Activated CD8-positive, alpha-beta T cell treated with anti-CD3 and anti-CD28 coated beads for 36 hours (primary cell): ENCODE measurements around the gene NOS1. TPM values are rescaled to one million over a fixed set of nuclear protein-coding genes. Genes with fewer than 3 reads are reported as not detected.

Experiments
- total RNA-seq, 2 experiments: library from RNA; stranded (reverse); gene quantifications; one replicate each; pipeline ENCODE4 v1.2.3, GENCODE V29; 2021

Gene NOS1
- total RNA-seq, 2 experiments from 2014 or later: not detected

Other genes starting within 250 kb of the NOS1 start
- gene FBXO21, start 171.2 kb downstream of the NOS1 start, total RNA-seq: 10 to 100 TPM; 21.5 to 26.0 TPM